GM12878 (cell line): Measurements from ENCODE around the gene SH3GL2. TPM values are rescaled to one million over a fixed set of nuclear protein-coding genes. Genes with fewer than 3 reads are reported as not detected.

ENCODE experiments used
- ATAC-seq: fragments of 200-7000 bp; cut with Tn5 transposase; 3 replicates; pipeline ENCODE4 v1.9.1; 2020; ENCODE audit warnings: mild to moderate bottlenecking, moderate library complexity
- BruUV-seq: library from RNA; stranded (reverse); fragments of 400-500 nt; replicated peaks from 2 replicates; lab custom pipeline; 2021; lab: Mats Ljungman, UMichigan
- CTCF ChIA-PET: fragments of 300-600 bp; sonication (Branson Sonifier 250); formaldehyde crosslinking; extraction: SDS; loops from one replicate; lab custom pipeline; 2021; ENCODE audit warnings: inconsistent platforms; lab: Yijun Ruan, JAX
- POLR2A ChIA-PET: fragments of 350-600 bp; formaldehyde crosslinking; extraction: SDS; loops from one replicate; lab custom pipeline; 2021; ENCODE audit warnings: inconsistent platforms; lab: Charles Lee
- RAD21 ChIA-PET: fragments of 300-600 bp; sonication (Branson Sonifier 250); formaldehyde crosslinking; loops from one replicate; lab custom pipeline; 2023; ENCODE audit warnings: antibody characterized with exemption; ENCODE audit not compliant: unreplicated experiment; lab: Charles Lee
- SMC1A ChIA-PET: fragments of 300-600 bp; sonication (Branson Sonifier 250); formaldehyde crosslinking; loops from one replicate; lab custom pipeline; 2023; ENCODE audit not compliant: unreplicated experiment, uncharacterized antibody; lab: Charles Lee
- DNase-seq: peaks from one replicate; pipeline ENCODE4 v3.0.0-alpha.2; 2011; ENCODE audit warnings: low read depth, low spot score
- FAIRE-seq: peaks from 3 replicates; lab custom pipeline; 2011; peaks lifted over from hg19 to GRCh38; lab: Jason Lieb, UNC
- H2AFZ ChIP-seq: 2 replicates; pipeline ENCODE4 v1.6.0; 2011; ENCODE audit warnings: low read depth, low read length, control low read depth; ENCODE audit not compliant: control insufficient read depth
- H3K27ac ChIP-seq: 2 replicates; pipeline ENCODE4 v1.5.1; 2011; ENCODE audit warnings: control low read depth; ENCODE audit not compliant: control insufficient read depth, insufficient read depth
- H3K27me3 ChIP-seq, 2 experiments: replicated peaks in 1 of 2; 2 replicates each; pipeline versions ENCODE4 v1.6.0 to v1.6.1; 2011; ENCODE audit warnings: low read length in 1 of 2; ENCODE audit not compliant: control insufficient read depth in 2 of 2, insufficient read depth in 2 of 2
- H3K36me3 ChIP-seq, 2 experiments: 2 replicates each; pipeline ENCODE4 v1.5.1; 2011; ENCODE audit warnings: low read length in 1 of 2; ENCODE audit not compliant: control insufficient read depth in 2 of 2, insufficient read depth in 2 of 2
- H3K4me1 ChIP-seq: 2 replicates; pipeline ENCODE4 v1.6.1; 2011; ENCODE audit warnings: mild to moderate bottlenecking, low read length, moderate library complexity, mixed read lengths; ENCODE audit not compliant: control insufficient read depth, insufficient read depth
- H3K4me2 ChIP-seq: 2 replicates; pipeline ENCODE4 v1.6.0; 2011; ENCODE audit warnings: control low read depth; ENCODE audit not compliant: control insufficient read depth, insufficient read depth
- H3K4me3 ChIP-seq: fragments of 200-600 bp; sonication (generic); 2 replicates; pipeline ENCODE4 v1.5.1; 2016
- H3K79me2 ChIP-seq: 2 replicates; pipeline ENCODE4 v1.6.0; 2011; ENCODE audit warnings: low read length; ENCODE audit not compliant: control insufficient read depth, insufficient read depth
- H3K9ac ChIP-seq: 2 replicates; pipeline ENCODE4 v1.8.0; 2011; ENCODE audit warnings: low read length, control low read depth, mixed read lengths; ENCODE audit not compliant: control insufficient read depth, insufficient read depth
- H3K9me3 ChIP-seq: replicated peaks from 3 replicates; pipeline ENCODE4 v1.5.1; 2011; ENCODE audit warnings: mild to moderate bottlenecking, low read length; ENCODE audit not compliant: control insufficient read depth, insufficient read depth
- H4K20me1 ChIP-seq: 2 replicates; pipeline ENCODE4 v1.6.0; 2011; ENCODE audit not compliant: control insufficient read depth, insufficient read depth
- ATF2 ChIP-seq: IDR thresholded peaks from 2 replicates; pipeline ENCODE4 v1.6.1; 2012; ENCODE audit warnings: low read length, inconsistent platforms
- ATF7 ChIP-seq: fragments of 450-650 bp; IDR thresholded peaks from 2 replicates; pipeline ENCODE4 v1.6.1; 2016; ENCODE audit warnings: low read depth, mild to moderate bottlenecking
- FOXM1 ChIP-seq: IDR thresholded peaks from 2 replicates; pipeline ENCODE4 v1.6.1; 2012; ENCODE audit warnings: low read depth, mild to moderate bottlenecking, inconsistent platforms, low read length, moderate library complexity
- JUNB ChIP-seq: IDR thresholded peaks from 2 replicates; pipeline ENCODE4 v1.6.1; 2016; ENCODE audit warnings: antibody characterized with exemption, mild to moderate bottlenecking
- MXI1 ChIP-seq: fragments of 150-350 bp; IDR thresholded peaks from 2 replicates; pipeline ENCODE4 v1.6.1; 2011; ENCODE audit warnings: low read depth, mild to moderate bottlenecking, inconsistent platforms, low read length, improper control_type of control experiment
- SUPT20H ChIP-seq: IDR thresholded peaks from 2 replicates; pipeline ENCODE4 v1.6.1; 2011; ENCODE audit warnings: low read depth, mild to moderate bottlenecking, low read length, moderate library complexity, borderline replicate concordance; ENCODE audit not compliant: control insufficient read depth
- ZNF622 ChIP-seq: fragments of 450-650 bp; IDR thresholded peaks from 2 replicates; pipeline ENCODE4 v1.6.1; 2017; ENCODE audit warnings: mild to moderate bottlenecking, inconsistent platforms
- WGBS: methylation state at CpG from one replicate; pipeline ENCODE4 v1.1.6; 2016; ENCODE audit warnings: low lambda C conversion rate; ENCODE audit not compliant: insufficient replicate concordance, insufficient coverage; ENCODE audit errors: missing lambda C conversion rate; 5-methylcytosine and 5-hydroxymethylcytosine counted together
- in situ Hi-C: fragments of 300-500 bp; cut with MboI; formaldehyde crosslinking; loops from 9 replicates; pipeline ENCODE4 v1.14.3; 2018; ENCODE audit warnings: mixed read lengths
- intact Hi-C: fragments of 100-400 bp; cut with micrococcal nuclease; formaldehyde crosslinking; loops from one replicate; pipeline ENCODE4 v1.14.2; 2022; ENCODE audit not compliant: unreplicated experiment
- polyA plus RNA-seq, 11 experiments: library from polyadenylated mRNA; depleted of rRNA in 4 of 11; unstranded in 6 of 11; stranded (reverse) in 5 of 11; fragments of >200 nt; fragmentation: Nextera tagmentation in 4 of 11; fragmentation: Illumina TruSeq in 1 of 11; extraction: Ambion mirVana in 4 of 11; extraction: Trizol in 1 of 11; gene quantifications; 1 replicate in 1 of 11; 2 replicates in 10 of 11; pipeline versions ENCODE4 v1.2.1 to v1.2.3, GENCODE V29; 2011 to 2016; ENCODE audit warnings: inconsistent platforms in 2 of 11, missing spikeins in 2 of 11, low read depth in 1 of 11
- total RNA-seq, 4 experiments: library from RNA; depleted of rRNA in 3 of 4; stranded (reverse); fragments of >200 nt in 3 of 4; fragmentation: Illumina TruSeq in 1 of 4; extraction: Trizol in 1 of 4; gene quantifications; 2 replicates each; pipeline versions ENCODE4 v1.2.1 to v1.2.3, GENCODE V29; 2013 to 2021
- TF ChIP-seq, protein P1 (sequence below): IDR thresholded peaks from 2 replicates; pipeline ENCODE4 v1.6.1; 2012; ENCODE audit warnings: low read depth, low read length, improper control_type of control experiment

The SH3GL2 gene
- total and polyA plus RNA-seq, 10 of the 15 experiments (the other 5 are each of a cell fraction or from before 2014, with no cell fraction given): not detected

- Histone ChIP-seq H3K79me2 (no peaks in the 10 kb centered on the region), H4K20me1 (no peaks in the 10 kb centered on the region), H3K4me1 (no peaks in the 10 kb centered on the region), H3K36me3 (no peaks in the 10 kb centered on the region), H3K27me3 (no peaks in the 10 kb centered on the region), H3K9me3 (no peaks in the 10 kb centered on the region), H2AFZ (no peak overlapping the region), H3K9ac (no peak overlapping the region), H3K27ac (no peak overlapping the region), H3K4me2 (no peak overlapping the region), H3K4me3 (no peak overlapping the region)
- SMC1A ChIA-PET: no interaction called here
- in situ Hi-C loops (no loop called here), intact Hi-C loops (no loop called here)
- no peak for ATAC-seq
- POLR2A ChIA-PET: no interaction called here
- no peak for DNase-seq
- BruUV-seq: no TSS peak
- 0% methylated on average over 2 of the region's 2 CpGs for WGBS
- no peak for FAIRE-seq
- CTCF ChIA-PET: no interaction called here
- RAD21 ChIA-PET: no interaction called here
- no peak for TF ChIP-seq FOXM1
- TF ChIP-seq SUPT20H: no peak
- TF ChIP-seq ATF7: no peak
- TF ChIP-seq JUNB: no peak
- TF ChIP-seq ATF2: no peak
- TF ChIP-seq, protein P1, sequence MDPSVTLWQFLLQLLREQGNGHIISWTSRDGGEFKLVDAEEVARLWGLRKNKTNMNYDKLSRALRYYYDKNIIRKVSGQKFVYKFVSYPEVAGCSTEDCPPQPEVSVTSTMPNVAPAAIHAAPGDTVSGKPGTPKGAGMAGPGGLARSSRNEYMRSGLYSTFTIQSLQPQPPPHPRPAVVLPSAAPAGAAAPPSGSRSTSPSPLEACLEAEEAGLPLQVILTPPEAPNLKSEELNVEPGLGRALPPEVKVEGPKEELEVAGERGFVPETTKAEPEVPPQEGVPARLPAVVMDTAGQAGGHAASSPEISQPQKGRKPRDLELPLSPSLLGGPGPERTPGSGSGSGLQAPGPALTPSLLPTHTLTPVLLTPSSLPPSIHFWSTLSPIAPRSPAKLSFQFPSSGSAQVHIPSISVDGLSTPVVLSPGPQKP: no peak
- no peak for TF ChIP-seq MXI1
- no peak for TF ChIP-seq ZNF622
Observed at GRCh38 chr9:17757816-17758215, 178.9 kb downstream of the SH3GL2 start.
